Measurements from ENCODE around the gene LETM1.

Gene LETM1

DNA sequence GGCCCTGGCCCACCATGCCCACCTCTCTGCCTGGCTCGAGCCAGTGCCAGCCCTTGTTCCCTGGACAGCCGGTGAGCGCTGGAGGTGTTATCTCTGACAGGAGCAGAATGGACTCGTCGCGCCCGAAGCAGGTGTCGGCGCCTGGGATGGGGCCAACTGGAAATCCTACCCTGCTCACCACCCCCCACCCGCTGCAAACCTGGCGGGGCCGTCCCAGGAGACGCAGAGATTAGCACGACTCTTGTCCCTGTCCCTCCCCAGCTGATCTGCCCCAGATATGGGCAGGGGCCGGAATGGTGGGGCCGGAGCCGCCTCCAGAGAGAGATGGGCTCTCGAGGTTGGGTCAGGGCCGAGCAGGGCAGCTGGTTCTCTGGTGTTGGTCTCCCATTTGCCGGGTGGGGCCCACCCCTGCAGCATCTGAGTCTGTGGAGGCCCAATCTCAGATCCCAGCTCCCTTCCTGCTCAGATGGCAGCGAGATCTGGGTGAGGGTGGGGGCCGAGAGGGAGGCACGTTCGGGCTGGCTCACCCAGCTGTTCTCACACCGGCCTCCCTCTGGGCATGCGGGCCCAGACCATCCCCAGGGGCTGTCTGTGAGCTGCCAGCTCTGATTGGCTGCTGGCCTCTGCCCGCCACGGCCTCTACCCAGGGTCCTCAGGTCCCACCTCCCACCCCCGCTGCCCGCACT lies 83.0 kb downstream of the LETM1 start:
- no peak for DNase-seq

DNA sequence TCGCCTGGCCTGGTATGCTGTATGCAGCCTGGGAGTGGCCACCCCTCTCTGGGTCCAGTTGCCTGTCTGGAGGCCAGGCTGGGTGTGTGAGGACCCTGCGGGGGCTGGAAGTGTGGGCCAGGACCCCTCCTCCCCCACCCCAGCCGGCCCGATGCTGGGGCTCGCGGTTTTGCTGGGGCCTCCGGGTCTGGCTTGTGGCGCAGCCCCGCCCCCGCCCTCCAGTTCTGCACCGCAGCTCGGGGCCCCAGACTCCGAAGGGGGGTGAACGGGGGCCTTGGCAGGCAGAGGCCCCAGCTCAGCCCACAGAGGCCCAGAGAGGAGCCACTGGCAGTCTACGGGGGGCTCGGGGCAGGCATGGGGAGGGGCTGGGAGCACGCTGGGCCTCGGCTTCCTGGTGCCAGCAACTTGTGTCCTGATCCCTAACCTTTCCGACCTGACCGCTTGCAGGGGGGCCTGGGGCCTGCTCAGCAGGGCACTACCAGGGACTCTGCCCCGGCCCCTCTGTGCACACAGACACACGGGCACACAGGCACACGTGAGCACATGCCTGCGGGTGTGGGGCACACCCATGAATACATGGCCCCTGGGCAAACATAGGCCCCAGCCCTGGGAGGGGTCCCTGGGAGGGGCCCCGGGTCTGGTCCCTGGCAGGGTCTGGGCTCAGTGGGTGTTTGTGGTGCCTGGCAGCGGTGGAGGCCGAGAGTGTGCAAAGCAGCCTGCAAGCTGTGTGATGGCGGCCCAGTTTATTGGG lies 84.2 kb downstream of the LETM1 start:
- DNase-seq: no peak

DNA sequence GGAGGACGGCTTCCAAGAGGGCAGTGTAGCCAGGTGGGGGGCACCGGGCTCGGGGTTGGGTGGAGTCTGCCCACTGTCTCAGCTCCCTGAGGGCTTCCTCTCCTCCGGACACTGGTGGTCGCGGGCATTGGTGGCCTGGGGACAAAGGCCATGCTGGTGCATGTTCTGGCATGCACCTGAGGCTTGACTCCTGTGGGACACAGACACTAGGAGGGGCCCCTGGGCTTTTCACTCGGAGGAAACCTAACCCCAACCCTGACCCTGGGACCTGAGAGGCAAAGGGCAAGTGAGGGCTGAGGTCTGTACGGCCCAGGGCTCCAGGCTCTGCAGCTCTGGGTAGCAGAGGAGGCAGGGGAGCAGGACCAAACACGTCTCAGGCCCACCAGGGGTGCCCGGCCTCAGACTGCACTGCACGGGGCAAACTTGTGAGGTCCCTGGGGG lies 85.1 kb downstream of the LETM1 start:
- no peak for DNase-seq

DNA sequence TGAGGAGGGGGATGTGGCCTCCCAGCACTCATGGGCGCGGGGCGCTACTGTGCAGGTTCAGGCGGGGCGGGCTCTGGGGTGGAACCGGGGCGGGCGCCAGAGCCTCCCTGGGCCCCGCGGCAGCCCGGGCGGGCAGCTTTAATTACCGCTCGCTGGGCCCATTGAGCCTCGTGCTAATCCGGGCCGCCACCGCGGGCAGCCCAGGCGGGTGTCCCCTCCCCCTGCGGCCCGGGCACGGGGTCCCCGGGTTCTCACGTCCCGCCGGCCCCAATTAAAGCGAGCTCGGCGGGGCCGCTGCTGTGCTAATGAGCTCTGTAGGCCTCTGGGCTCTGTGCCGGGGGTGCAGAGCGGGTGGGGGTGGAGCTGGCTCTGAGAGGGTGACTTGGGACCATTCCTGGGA lies 85.7 kb downstream of the LETM1 start:
- no peak for DNase-seq

DNA sequence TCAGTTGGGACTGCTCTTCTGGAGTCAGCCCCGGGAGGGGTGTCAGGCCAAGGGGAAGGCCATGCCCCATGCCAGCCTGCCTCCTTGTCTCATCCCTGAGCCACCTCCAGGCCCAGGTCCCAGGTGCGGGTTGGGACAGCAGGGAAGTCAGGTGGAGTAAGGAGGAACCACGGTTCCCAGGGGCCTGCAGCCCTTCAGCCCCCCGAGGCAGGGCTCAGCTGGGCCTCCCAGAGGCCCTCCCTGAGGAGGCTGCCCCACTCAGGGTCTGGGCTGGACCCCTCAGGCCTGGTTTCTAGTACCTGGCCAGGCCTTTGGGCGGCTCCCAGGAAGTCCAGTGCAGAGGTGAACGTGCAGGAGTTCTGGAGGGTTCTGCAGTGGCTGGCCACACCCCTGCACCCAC lies 86.3 kb downstream of the LETM1 start:
- DNase-seq: no peak

DNA sequence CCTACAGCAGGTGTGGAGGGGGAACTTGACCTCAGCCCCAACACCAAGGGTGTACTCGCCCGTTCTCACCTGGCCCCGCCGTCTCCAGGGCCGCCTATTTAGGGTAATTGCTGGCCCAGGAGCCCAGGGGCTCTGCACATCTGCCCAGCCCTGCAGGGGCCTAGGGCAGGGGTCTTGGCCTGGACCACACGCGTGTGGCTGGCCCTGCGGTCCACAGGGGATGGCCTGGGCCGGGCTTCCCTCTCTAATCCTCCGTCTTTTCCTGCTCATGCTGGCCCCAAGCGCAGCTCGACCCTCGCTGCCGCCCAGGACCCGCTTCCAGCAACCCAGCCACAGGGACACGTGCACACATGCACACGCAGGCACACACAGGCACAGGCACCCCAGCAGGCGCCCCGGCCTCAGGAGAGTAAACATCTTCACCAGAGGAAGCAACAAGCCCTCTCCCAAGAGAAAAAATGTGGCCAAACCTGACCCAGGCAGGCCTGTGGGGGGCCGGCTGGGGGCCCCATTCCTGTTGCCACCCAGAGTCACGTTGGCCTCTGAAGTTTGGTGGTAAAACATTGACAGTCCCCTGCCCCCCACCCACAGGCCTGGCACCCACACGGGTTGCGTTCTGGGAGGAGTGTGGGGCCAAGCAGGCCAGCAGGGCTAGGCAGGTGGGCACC lies 87.5 kb downstream of the LETM1 start:
- no peak for DNase-seq

DNA sequence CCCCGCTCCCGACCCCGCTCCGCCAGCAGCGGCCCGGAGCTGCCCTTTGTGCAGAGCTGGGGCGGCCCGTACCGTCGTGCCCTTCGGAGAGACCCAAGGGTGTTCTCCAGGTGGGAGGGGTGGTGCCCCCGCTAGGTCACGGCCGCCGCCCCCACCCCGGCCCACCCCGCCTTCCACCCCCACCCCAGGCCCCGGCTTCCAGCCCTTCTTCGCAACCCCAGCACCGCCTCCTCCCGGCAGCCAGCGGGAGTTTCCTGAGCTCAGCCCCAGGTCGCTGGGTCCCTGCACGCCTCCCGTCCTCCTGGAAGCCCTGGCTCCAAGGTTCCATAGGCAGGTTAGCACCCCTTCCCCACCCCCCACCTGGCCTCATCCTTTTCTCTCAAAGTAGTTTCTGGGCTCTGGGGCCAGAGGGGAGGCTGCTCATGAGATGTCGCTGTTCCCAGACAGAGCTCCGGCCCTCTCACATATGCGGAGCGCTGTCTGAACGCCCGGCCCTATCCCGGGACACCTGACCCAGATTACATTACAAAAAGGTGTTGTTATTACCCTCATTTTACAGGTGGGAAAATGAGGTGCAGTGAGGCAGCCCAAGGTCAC lies 88.1 kb downstream of the LETM1 start:
- peak; percentile 13 for DNase-seq

DNA sequence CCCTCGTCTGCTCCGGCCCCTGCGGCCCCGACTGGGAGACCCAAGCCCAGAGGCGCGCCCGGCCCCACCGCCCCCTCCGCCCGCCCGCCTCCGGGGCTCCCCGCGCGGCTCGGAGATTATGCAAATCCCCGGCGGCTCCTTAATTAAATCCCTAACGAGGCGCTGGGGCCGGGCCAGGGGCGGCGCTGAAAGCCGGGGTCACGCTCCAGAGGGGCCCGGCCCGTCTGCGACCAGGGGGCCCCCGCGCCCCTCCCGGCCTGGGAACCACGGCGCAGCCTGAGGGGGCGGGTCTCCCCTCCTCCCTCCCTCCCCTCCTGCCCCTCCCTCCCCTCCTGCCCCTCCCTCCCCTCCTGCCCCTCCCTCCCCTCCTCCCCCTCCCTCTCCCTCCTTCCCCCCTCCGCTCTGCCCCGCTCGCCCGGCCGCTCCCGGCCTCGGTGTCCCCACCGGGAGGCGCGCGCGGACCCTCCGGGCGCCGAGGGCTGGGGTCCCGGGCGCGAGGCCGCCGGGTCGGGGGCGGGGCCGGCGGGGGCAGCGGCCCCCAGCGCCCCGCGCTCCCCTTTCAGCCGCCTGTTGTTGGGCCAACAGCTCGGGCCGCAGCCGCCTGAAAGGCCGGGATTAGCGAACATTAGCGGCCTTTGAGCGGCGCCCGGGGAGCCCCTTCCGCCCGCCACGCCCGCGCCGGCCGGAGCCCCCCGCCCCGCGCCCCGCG lies 88.7 kb downstream of the LETM1 start:
- no peak for DNase-seq

DNA sequence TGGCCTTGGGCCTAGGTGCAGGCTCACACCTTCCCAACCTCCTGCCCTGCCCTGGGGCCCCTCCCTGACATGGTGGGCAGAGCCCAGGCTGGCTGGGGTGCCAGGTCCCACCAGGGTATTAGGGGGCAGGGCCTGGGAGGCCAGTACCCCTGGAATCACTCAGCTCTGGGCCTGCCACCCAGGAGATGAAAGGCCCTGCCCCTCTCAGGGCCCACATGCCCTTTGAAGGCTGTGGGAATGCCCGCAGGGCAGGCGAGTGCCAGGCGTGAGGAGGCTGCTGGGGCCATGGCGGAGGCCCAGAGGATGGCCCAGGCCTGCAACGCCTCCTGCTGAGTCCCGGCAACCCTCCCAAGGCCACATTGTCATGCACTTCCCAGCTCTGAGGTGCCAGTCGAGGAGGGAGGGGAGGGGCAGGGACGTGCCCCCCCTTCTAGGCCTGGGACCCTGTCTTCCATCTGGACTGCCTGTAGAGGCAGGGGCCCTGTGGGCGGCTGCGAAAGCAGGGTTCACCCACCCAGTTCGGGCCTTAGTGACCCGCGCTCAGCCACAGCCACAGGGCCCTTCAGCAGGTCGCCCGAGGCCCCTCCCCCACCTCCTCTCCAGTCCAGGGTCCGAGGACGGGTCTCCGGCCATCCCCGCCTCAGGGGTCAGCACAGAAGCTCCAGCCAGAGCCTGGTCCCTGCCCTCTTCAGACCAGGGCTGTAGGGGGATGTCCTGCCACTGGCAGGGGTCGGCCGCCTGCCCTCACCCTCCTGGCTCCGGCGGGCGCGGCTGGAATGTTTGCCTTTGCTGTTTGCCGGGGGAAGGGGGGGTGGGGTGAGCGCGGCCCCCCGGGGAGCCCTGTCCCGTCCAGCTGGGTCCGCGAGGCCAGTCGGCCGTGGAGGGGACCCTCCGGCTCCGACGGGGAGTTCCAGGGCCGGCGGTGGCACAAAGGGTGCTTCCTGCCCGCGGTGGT lies 89.6 kb downstream of the LETM1 start:
- DNase-seq: no peak

DNA sequence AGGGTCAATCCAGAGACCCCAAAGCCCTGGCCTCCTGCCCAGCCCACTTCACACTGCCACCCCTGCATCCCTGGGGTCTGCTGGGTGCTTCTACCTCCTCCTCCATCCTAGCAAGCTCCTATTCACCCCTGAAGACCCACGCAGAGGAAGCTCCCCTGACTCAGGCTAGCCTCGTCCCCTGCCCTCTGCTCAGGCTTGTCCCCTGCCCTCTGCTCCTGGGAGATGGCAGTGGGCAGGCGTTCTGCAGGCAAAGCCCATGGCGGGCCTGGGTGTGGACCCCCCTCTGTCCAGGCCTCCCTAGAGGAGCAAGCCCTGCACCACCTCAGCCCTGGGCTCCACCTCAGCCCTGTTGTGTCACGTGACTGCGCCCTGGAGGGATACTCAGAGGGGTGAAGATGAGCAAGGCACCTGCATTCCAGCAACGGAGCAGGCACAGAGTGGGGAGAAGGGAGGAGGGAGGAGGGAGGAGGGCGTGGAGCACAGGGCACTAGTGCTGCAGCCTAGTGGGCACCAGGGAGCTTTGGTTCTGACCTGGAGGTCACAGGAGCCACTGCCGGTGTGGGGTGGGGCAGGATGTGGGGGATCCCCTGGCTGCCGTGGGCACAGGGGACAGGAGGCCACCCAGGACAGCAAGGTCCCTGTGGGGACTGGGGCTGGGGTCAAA lies 90.4 kb downstream of the LETM1 start:
- no peak for DNase-seq

DNA sequence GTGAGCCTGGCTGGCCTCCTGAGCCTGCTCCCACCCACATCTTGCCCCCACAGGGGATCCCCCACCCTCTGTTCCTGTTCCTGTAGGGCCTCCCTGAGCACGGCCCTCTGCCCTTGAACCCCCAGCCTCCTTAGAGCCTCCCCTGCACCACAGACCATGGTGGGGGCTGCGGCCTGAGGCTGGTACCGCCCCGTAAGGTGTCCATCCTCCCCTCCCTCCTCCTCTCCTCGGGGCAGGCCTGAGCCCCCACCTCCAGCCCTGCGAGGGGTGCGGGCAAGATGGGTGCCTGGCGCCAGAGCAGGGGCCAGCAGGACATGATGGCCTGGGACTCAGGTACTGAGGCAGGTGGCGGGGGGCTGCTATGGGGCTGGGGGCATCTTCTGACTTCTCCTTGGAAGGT lies 91.3 kb downstream of the LETM1 start:
- no peak for DNase-seq

DNA sequence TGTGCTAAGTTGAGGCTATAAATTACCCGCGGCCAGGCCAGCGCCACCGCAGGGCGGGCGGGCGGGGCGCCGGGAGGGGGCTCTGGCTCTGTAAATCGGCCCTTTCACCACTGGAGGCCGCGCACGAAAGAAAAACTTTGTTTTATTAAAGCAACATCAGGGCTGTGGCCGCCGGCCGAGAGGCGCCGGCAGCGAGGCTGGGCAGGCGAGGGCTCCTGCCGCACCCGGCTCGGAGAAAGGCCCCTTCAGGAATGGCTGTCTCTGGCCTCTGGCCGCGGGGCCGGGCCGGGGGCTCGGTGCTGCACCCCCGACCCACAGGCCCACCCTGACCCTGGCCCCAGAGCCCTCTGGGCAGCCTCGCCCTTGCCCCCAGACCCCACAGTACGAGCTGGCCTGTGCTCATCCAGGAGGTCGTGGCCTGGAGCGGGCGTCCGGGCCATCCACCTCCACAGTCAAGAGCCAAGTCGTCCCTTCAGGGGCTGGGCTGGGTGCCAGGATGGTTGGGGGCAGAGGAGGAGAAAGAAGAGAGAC lies 92.3 kb downstream of the LETM1 start:
- DNase-seq: no peak

DNA sequence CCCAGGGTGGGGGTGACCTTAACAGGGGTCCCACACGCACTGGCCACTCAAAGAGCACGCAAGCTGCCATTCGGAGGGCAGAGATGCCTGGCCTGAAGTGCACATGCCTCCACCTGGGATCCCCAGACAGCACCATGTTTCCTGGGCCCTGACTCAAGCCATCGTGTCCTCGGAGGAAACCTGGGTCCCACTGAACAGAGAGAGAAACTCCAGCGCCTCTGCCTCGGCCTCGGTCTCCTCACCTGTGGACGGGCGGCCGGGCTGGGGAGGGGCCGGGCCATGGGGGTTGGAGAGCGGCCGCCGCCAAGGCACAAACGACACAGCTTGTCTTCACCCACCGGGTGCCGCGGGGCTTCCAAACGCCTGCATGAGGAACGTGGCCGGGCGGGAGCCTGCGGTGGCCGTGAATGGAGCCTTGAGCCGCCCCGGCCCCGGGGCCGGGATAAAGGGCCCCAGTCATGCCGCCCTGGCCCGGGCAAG lies 92.8 kb downstream of the LETM1 start:
- no peak for DNase-seq

DNA sequence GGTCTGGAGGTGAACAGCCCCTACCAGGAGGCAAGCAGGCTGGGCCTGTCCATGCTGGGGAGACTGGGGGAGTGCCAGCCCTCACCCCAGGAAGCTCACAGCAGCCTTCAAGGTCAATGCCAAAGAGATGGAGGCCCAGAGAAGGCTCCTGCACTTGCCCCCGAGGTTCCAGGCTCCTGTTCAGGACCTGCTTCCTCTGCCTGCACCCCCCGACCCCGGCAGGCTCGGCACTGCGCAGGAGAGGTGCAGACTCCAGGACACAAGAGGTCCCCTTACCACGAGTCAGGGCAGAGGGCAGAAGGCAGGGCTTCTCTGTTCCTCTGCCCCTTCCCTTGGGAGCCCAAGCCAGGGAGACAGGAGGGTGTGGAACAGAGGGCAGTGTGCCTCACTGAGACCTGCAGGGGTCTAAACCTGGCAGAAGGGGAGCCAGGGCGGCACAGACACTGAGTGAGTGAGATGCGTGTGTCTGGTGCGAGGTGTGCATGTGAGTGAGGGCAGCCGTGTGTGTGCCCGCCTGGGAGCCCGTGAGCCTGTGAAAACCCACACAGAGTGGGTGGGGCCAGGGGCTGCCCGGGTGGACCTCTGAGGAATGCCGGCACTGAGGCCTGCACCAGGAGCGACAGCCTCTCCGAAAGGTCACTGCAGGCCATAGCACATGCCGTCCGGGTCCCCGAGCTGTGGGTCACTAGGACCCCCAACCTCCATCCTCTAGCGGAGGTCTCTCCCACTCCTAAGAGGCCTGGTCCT lies 93.5 kb downstream of the LETM1 start:
- DNase-seq: no peak

All from CD4-positive, alpha-beta T cell treated with Interleukin-17A for 1 hour (primary cell).